H9 (cell line): Measurements from ENCODE around the gene OGFOD3. TPM values are rescaled to one million over a fixed set of nuclear protein-coding genes. Genes with fewer than 3 reads are reported as not detected.
A peak's percentile ranks its signal among the peaks of the same experiment; 100 is the strongest.

Source experiments
- DNase-seq: peaks from one replicate; pipeline ENCODE4 v3.0.0-alpha.2; 2017
- H2AFZ ChIP-seq: one replicate; pipeline ENCODE4 v1.6.1; 2013; ENCODE audit warnings: mild to moderate bottlenecking, low read length, control low read depth, moderate library complexity
- H2AK5ac ChIP-seq: 2 replicates; pipeline ENCODE4 v1.6.1; 2013; ENCODE audit warnings: low read length, control low read depth, mixed read lengths; ENCODE audit not compliant: insufficient read length
- H2BK120ac ChIP-seq: one replicate; pipeline ENCODE4 v1.6.1; 2013; ENCODE audit warnings: low read depth, mild to moderate bottlenecking, low read length, control low read depth, inconsistent platforms; ENCODE audit not compliant: poor library complexity, severe bottlenecking
- H2BK12ac ChIP-seq: 2 replicates; pipeline ENCODE4 v1.6.1; 2013; ENCODE audit warnings: low read length, control low read depth, mixed read lengths, low read depth; ENCODE audit not compliant: insufficient read length
- H2BK15ac ChIP-seq: 2 replicates; pipeline ENCODE4 v1.6.1; 2013; ENCODE audit warnings: low read depth, low read length, control low read depth
- H2BK20ac ChIP-seq: one replicate; pipeline ENCODE4 v1.6.1; 2013; ENCODE audit warnings: low read depth, mild to moderate bottlenecking, low read length, control low read depth, inconsistent platforms; ENCODE audit not compliant: poor library complexity, severe bottlenecking
- H2BK5ac ChIP-seq: 2 replicates; pipeline ENCODE4 v1.6.1; 2013; ENCODE audit warnings: low read length, control low read depth, mixed read lengths; ENCODE audit not compliant: insufficient read length
- H3K14ac ChIP-seq: 2 replicates; pipeline ENCODE4 v1.6.1; 2013; ENCODE audit warnings: low read length, control low read depth; ENCODE audit not compliant: insufficient read depth
- H3K18ac ChIP-seq: 2 replicates; pipeline ENCODE4 v1.6.1; 2013; ENCODE audit warnings: low read depth, mild to moderate bottlenecking, mixed read lengths, low read length, control low read depth; ENCODE audit not compliant: insufficient read length
- H3K23ac ChIP-seq: 2 replicates; pipeline ENCODE4 v1.6.1; 2013; ENCODE audit warnings: low read length, control low read depth, mixed read lengths, low read depth; ENCODE audit not compliant: insufficient read length
- H3K23me2 ChIP-seq: 2 replicates; pipeline ENCODE4 v1.6.1; 2013; ENCODE audit warnings: low read depth, mild to moderate bottlenecking, mixed read lengths, low read length, control low read depth; ENCODE audit not compliant: insufficient read length, poor library complexity, severe bottlenecking
- H3K27ac ChIP-seq: 2 replicates; pipeline ENCODE4 v1.5.1; 2013; ENCODE audit warnings: low read length, control low read depth, mixed read lengths, low read depth; ENCODE audit not compliant: insufficient read length
- H3K27me3 ChIP-seq: 2 replicates; pipeline ENCODE4 v1.6.1; 2013; ENCODE audit warnings: low read length, control low read depth, inconsistent platforms; ENCODE audit not compliant: insufficient read depth
- H3K4ac ChIP-seq: 2 replicates; pipeline ENCODE4 v1.6.1; 2013; ENCODE audit warnings: low read depth, mild to moderate bottlenecking, control low read depth, inconsistent platforms, low read length, moderate library complexity
- H3K4me1 ChIP-seq: 2 replicates; pipeline ENCODE4 v1.6.1; 2013; ENCODE audit warnings: low read length, control low read depth, inconsistent platforms; ENCODE audit not compliant: insufficient read depth
- H3K4me2 ChIP-seq: 2 replicates; pipeline ENCODE4 v1.6.1; 2013; ENCODE audit warnings: low read length, control low read depth, mixed read lengths; ENCODE audit not compliant: insufficient read length, insufficient read depth
- H3K56ac ChIP-seq: 2 replicates; pipeline ENCODE4 v1.6.1; 2013; ENCODE audit warnings: low read depth, mild to moderate bottlenecking, mixed read lengths, low read length, control low read depth; ENCODE audit not compliant: insufficient read length
- H3K79me1 ChIP-seq: 2 replicates; pipeline ENCODE4 v1.6.1; 2013; ENCODE audit warnings: low read depth, mild to moderate bottlenecking, moderate library complexity, low read length, control low read depth, inconsistent platforms; ENCODE audit not compliant: insufficient read depth, poor library complexity, severe bottlenecking
- H3K79me2 ChIP-seq: 2 replicates; pipeline ENCODE4 v1.6.1; 2013; ENCODE audit warnings: low read length, control low read depth, inconsistent platforms; ENCODE audit not compliant: insufficient read depth
- H3K9ac ChIP-seq: 2 replicates; pipeline ENCODE4 v1.6.1; 2013; ENCODE audit warnings: low read length, control low read depth, mixed read lengths; ENCODE audit not compliant: insufficient read length; ENCODE audit errors: extremely low read depth
- H3K9me3 ChIP-seq: one replicate; pipeline ENCODE4 v1.6.1; 2013; ENCODE audit warnings: low read depth, low read length, inconsistent platforms; ENCODE audit not compliant: control insufficient read depth
- H3T11ph ChIP-seq: one replicate; pipeline ENCODE4 v1.6.1; 2013; ENCODE audit warnings: mild to moderate bottlenecking, low read length, control low read depth, inconsistent platforms
- H4K20me1 ChIP-seq: one replicate; pipeline ENCODE4 v1.6.1; 2013; ENCODE audit not compliant: control insufficient read depth, insufficient read length, insufficient read depth
- H4K5ac ChIP-seq: 2 replicates; pipeline ENCODE4 v1.6.1; 2013; ENCODE audit warnings: low read depth, mild to moderate bottlenecking, mixed read lengths, low read length, control low read depth; ENCODE audit not compliant: insufficient read length
- H4K8ac ChIP-seq: replicated peaks from 2 replicates; pipeline ENCODE4 v1.6.1; 2013; ENCODE audit warnings: low read length, control low read depth, mixed read lengths, low read depth; ENCODE audit not compliant: insufficient read length
- H4K91ac ChIP-seq: 2 replicates; pipeline ENCODE4 v1.6.1; 2013; ENCODE audit warnings: low read depth, mild to moderate bottlenecking, moderate library complexity, mixed read lengths, low read length, control low read depth; ENCODE audit not compliant: insufficient read length
- H3K27ac Mint-ChIP-seq, 3 experiments: 2 replicates in 2 of 3; 3 replicates in 1 of 3; pipeline ENCODE4 v1.8.0; 2020 to 2021; ENCODE audit warnings: mixed read lengths in 3 of 3, mild to moderate bottlenecking in 1 of 3, moderate library complexity in 1 of 3
- H3K27me3 Mint-ChIP-seq: 2 replicates; pipeline ENCODE4 v1.8.0; 2021; ENCODE audit warnings: low read depth, mild to moderate bottlenecking, moderate library complexity, mixed read lengths
- H3K36me3 Mint-ChIP-seq, 3 experiments: 2 replicates in 2 of 3; 3 replicates in 1 of 3; pipeline ENCODE4 v1.8.0; 2020 to 2021; ENCODE audit warnings: low read depth in 3 of 3, mixed read lengths in 3 of 3; ENCODE audit not compliant: insufficient read depth in 1 of 3
- H3K4me1 Mint-ChIP-seq, 2 experiments: 2 replicates each; pipeline ENCODE4 v1.8.0; 2020; ENCODE audit warnings: mixed read lengths in 2 of 2
- H3K4me3 Mint-ChIP-seq, 2 experiments: 2 replicates in 1 of 2; 3 replicates in 1 of 2; pipeline ENCODE4 v1.8.0; 2020 to 2021; ENCODE audit warnings: mild to moderate bottlenecking in 2 of 2, mixed read lengths in 2 of 2, moderate library complexity in 1 of 2
- H3K9me3 Mint-ChIP-seq, 2 experiments: 2 replicates in 1 of 2; 3 replicates in 1 of 2; pipeline ENCODE4 v1.8.0; 2020; ENCODE audit warnings: mild to moderate bottlenecking in 2 of 2, mixed read lengths in 2 of 2, moderate library complexity in 1 of 2
- CTCF ChIP-seq: fragments of 200-600 bp; sonication (generic); conservative IDR thresholded peaks from 3 replicates; pipeline ENCODE4 v1.8.0; 2021; ENCODE audit warnings: antibody characterized with exemption, mild to moderate bottlenecking
- WGBS: extraction: QIAGEN DNeasy Blood & Tissue Kit; methylation state at CpG from one replicate; pipeline ENCODE4 v1.1.7; 2013; ENCODE audit warnings: missing lambda C conversion rate, low lambda C conversion rate, mixed read lengths; ENCODE audit not compliant: insufficient read length; ENCODE audit errors: extremely low coverage; 5-methylcytosine and 5-hydroxymethylcytosine counted together
- total RNA-seq: library from RNA; stranded (reverse); gene quantifications from 2 replicates; pipeline ENCODE4 v1.2.1, GENCODE V29; 2021

Gene OGFOD3
- total RNA-seq, 1 experiment from 2014 or later, result 27.8 TPM

GRCh38 chr17:82416771-82417170 is 1.6 kb downstream of the OGFOD3 start:
- Histone ChIP-seq H3K9me3 (no peaks in the 10 kb centered on the region), H4K5ac (no peak overlapping the region), H3K23ac (no peak overlapping the region), H3K9ac (no peak overlapping the region), H2BK15ac (no peak overlapping the region), H2BK5ac (no peak overlapping the region), H4K20me1 (no peaks in the 10 kb centered on the region), H3K27me3 (no peaks in the 10 kb centered on the region), H3K23me2 (peaks cover 3% of the 10 kb centered on the region), H3K4me1 (no peaks in the 10 kb centered on the region), H2AK5ac (no peak overlapping the region), H3K18ac (no peak overlapping the region), H3K56ac (no peak overlapping the region), H3K27ac (no peak overlapping the region), H2BK120ac (no peak overlapping the region), H3K79me1 (no peaks in the 10 kb centered on the region), H2AFZ (no peak overlapping the region), H2BK20ac (no peak overlapping the region), H4K8ac (no peak overlapping the region), H3K4me2 (no peak overlapping the region), H3T11ph (no peak overlapping the region), H4K91ac (no peak overlapping the region), H3K14ac (no peak overlapping the region), H3K79me2 (no peaks in the 10 kb centered on the region), H3K4ac (no peak overlapping the region), H2BK12ac (no peak overlapping the region)
- TF ChIP-seq CTCF, result peak; percentile 46; the same call in 2 of the 3 replicates
- Mint-ChIP-seq H3K4me1 (peaks cover 14 to 23% of the 10 kb centered on the region in 2 experiments), H3K36me3 (peaks cover 21 to 29% (median 24%) of the 10 kb centered on the region in 3 experiments; a peak in 6 of 7 replicates), H3K27me3 (peaks cover 3% of the 10 kb centered on the region), H3K4me3 (no peak overlapping the region), H3K27ac (no peak overlapping the region), H3K9me3 (peaks cover 3 to 6% of the 10 kb centered on the region in 2 experiments; a peak in 4 of 5 replicates)
- DNase-seq, result no peak
- no CpG with 5 or more reads among the region's 6 CpGs for WGBS
